ENCODE measurements around the gene DKK3. TPM values are rescaled to one million over a fixed set of nuclear protein-coding genes. Genes with fewer than 3 reads are reported as not detected.

The DKK3 gene
- total RNA-seq, 1 experiment from 2014 or later, result 0.33 TPM

GRCh38 chr11:11983427-11983826 lies 25.0 kb downstream of the DKK3 start:
- no peaks in the 10 kb centered on the region for H3K36me3 Mint-ChIP-seq (ENCODE audit: insufficient read depth, unreplicated experiment)
- DNase-seq (ENCODE audit: unreplicated experiment), result no peak
- H3K27ac Mint-ChIP-seq (ENCODE audit: low read depth, unreplicated experiment), result no peak overlapping the region
- no peak overlapping the region for H3K4me3 Mint-ChIP-seq (ENCODE audit: unreplicated experiment)
- TF ChIP-seq CTCF (IDR thresholded peaks at IDR 0.05; ENCODE audit: unreplicated experiment), result no peak
- no TSS peak for BruUV-seq (replicated peaks)
- CTCF ChIA-PET, result interaction anchor here (0.6 to 1.4 kb wide), 2 partner anchors 17 to 246 kb away, joined by 5 to 7 read pairs; no protein-coding TSS in a partner anchor
- peaks cover 25% of the 10 kb centered on the region for H3K4me1 Mint-ChIP-seq (ENCODE audit: insufficient read depth, unreplicated experiment)
- intact Hi-C loops (cut with micrococcal nuclease), result no loop called here
- H3K27me3 Mint-ChIP-seq (ENCODE audit: insufficient read depth, unreplicated experiment), result no peaks in the 10 kb centered on the region
- POLR2A ChIA-PET, result interaction anchor here (1.6 kb wide), 1 partner anchor 10 kb away, joined by 8 read pairs; no protein-coding TSS in a partner anchor
- H3K9me3 Mint-ChIP-seq (ENCODE audit: unreplicated experiment), result no peaks in the 10 kb centered on the region

GRCh38 chr11:11982975-11983374 lies 25.5 kb downstream of the DKK3 start:
- Mint-ChIP-seq H3K27me3 (ENCODE audit: insufficient read depth, unreplicated experiment) (no peaks in the 10 kb centered on the region), H3K9me3 (ENCODE audit: unreplicated experiment) (no peaks in the 10 kb centered on the region), H3K36me3 (ENCODE audit: insufficient read depth, unreplicated experiment) (no peaks in the 10 kb centered on the region), H3K27ac (ENCODE audit: low read depth, unreplicated experiment) (no peak overlapping the region), H3K4me3 (ENCODE audit: unreplicated experiment) (no peak overlapping the region), H3K4me1 (ENCODE audit: insufficient read depth, unreplicated experiment) (peaks cover 25% of the 10 kb centered on the region)
- ChIA-PET POLR2A (interaction anchor here (1.6 kb wide), 1 partner anchor 11 kb away, joined by 8 read pairs; no protein-coding TSS in a partner anchor), CTCF (interaction anchor here (1.4 kb wide), 1 partner anchor 16 kb away, joined by 7 read pairs; no protein-coding TSS in a partner anchor)
- DNase-seq (ENCODE audit: unreplicated experiment), result no peak
- no TSS peak for BruUV-seq (replicated peaks)
- intact Hi-C loops (cut with micrococcal nuclease), result no loop called here
- TF ChIP-seq CTCF (IDR thresholded peaks at IDR 0.05; ENCODE audit: unreplicated experiment), result no peak

- ChIA-PET CTCF (interaction anchor here (0.6 to 2.6 kb wide), 3 partner anchors 16 to 84 kb away, joined by 3 to 7 read pairs (median 7); no protein-coding TSS in a partner anchor), POLR2A (interaction anchor here (0.7 to 1.6 kb wide), 3 partner anchors 11 to 17 kb away, joined by 3 to 8 read pairs (median 3); no protein-coding TSS in a partner anchor)
- DNase-seq (ENCODE audit: unreplicated experiment), result no peak
- no peaks in the 10 kb centered on the region for H3K9me3 Mint-ChIP-seq (ENCODE audit: unreplicated experiment)
- no peaks in the 10 kb centered on the region for H3K27me3 Mint-ChIP-seq (ENCODE audit: insufficient read depth, unreplicated experiment)
- peaks cover 3% of the 10 kb centered on the region for H3K36me3 Mint-ChIP-seq (ENCODE audit: insufficient read depth, unreplicated experiment)
- intact Hi-C loops (cut with micrococcal nuclease), result no loop called here
- H3K4me3 Mint-ChIP-seq (ENCODE audit: unreplicated experiment), result no peak overlapping the region
- H3K4me1 Mint-ChIP-seq (ENCODE audit: insufficient read depth, unreplicated experiment), result peaks cover 23% of the 10 kb centered on the region
- no TSS peak for BruUV-seq (replicated peaks)
- H3K27ac Mint-ChIP-seq (ENCODE audit: low read depth, unreplicated experiment), result no peak overlapping the region
- TF ChIP-seq CTCF (IDR thresholded peaks at IDR 0.05; ENCODE audit: unreplicated experiment), result no peak
Observed at GRCh38 chr11:11982461-11982860, 26.0 kb downstream of the DKK3 start.

GRCh38 chr11:11981840-11982239 lies 26.6 kb downstream of the DKK3 start:
- POLR2A ChIA-PET, result interaction anchor here (0.7 to 1.1 kb wide), 2 partner anchors 16 to 17 kb away, joined by 3 read pairs; no protein-coding TSS in a partner anchor
- Mint-ChIP-seq H3K9me3 (ENCODE audit: unreplicated experiment) (no peaks in the 10 kb centered on the region), H3K4me1 (ENCODE audit: insufficient read depth, unreplicated experiment) (peaks cover 29% of the 10 kb centered on the region), H3K36me3 (ENCODE audit: insufficient read depth, unreplicated experiment) (peaks cover 9% of the 10 kb centered on the region), H3K4me3 (ENCODE audit: unreplicated experiment) (no peak overlapping the region), H3K27me3 (ENCODE audit: insufficient read depth, unreplicated experiment) (no peaks in the 10 kb centered on the region), H3K27ac (ENCODE audit: low read depth, unreplicated experiment) (no peak overlapping the region)
- intact Hi-C loops (cut with micrococcal nuclease), result no loop called here
- CTCF ChIA-PET, result interaction anchor here (0.6 to 2.6 kb wide), 3 partner anchors 66 to 190 kb away, joined by 3 to 7 read pairs (median 3); no protein-coding TSS in a partner anchor
- no peak for TF ChIP-seq CTCF (IDR thresholded peaks at IDR 0.05; ENCODE audit: unreplicated experiment)
- BruUV-seq (replicated peaks), result no TSS peak
- no peak for DNase-seq (ENCODE audit: unreplicated experiment)
